Astrocyte of the spinal cord (primary cell): Measurements from ENCODE around the gene BBX.

Source experiments
- DNase-seq: peaks from one replicate; pipeline ENCODE4 v3.0.0; 2011; ENCODE audit warnings: low read depth, low spot score
- H3K4me3 ChIP-seq: 2 replicates; pipeline ENCODE4 v1.5.1; 2011; ENCODE audit warnings: low read depth, mild to moderate bottlenecking, low read length, moderate library complexity
- in situ Hi-C: cut with HindIII; loops from 2 replicates; pipeline ENCODE4 v1.10.0; 2017; ENCODE audit warnings: low sequenced_read_pairs
- TF ChIP-seq, protein P1 (sequence below): IDR thresholded peaks from 2 replicates; pipeline ENCODE4 v1.5.1; 2012; ENCODE audit warnings: low read depth, mild to moderate bottlenecking, low read length, inconsistent platforms

BBX gene

DNA sequence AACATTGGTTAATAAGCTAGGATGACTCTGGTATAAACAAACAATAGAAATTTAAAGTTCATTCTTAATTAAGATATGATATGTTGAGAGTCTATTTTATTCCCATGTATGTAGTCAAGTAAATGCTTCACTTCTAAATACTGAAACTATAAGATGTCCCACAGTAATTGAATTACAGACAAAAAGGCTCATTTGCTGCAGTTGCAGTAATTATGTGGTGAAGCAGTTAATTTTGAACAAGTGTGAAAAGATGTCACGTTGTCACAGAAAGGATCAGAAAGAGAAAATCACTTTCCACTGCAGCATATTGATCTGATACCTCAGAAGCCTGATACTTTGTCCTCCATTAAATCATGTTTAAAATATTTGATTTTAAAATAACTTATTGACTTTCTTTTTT, 159.8 kb downstream of the BBX start:
- TF ChIP-seq, protein P1, sequence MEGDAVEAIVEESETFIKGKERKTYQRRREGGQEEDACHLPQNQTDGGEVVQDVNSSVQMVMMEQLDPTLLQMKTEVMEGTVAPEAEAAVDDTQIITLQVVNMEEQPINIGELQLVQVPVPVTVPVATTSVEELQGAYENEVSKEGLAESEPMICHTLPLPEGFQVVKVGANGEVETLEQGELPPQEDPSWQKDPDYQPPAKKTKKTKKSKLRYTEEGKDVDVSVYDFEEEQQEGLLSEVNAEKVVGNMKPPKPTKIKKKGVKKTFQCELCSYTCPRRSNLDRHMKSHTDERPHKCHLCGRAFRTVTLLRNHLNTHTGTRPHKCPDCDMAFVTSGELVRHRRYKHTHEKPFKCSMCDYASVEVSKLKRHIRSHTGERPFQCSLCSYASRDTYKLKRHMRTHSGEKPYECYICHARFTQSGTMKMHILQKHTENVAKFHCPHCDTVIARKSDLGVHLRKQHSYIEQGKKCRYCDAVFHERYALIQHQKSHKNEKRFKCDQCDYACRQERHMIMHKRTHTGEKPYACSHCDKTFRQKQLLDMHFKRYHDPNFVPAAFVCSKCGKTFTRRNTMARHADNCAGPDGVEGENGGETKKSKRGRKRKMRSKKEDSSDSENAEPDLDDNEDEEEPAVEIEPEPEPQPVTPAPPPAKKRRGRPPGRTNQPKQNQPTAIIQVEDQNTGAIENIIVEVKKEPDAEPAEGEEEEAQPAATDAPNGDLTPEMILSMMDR, result no peak
- in situ Hi-C loops, result no loop called here

DNA sequence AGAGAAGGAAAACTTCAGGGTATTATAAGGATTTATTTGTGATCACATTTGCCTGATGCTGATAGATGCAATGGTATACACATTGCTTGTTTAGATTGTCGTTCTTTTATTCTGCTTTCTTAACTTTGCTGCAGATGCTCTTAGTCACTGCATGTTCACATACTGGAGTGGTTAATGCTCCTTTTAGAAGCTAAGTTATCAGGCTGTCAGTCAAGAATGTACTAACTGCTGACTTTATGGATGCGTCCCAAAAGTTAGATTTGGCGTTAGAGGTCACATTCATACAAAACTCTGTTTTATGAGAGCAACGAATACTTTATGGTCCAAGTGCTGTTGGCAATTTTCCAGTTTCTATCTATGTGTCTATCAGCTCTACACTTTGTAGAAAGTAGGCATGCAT, 160.7 kb downstream of the BBX start:
- in situ Hi-C loops, result no loop called here
- TF ChIP-seq, protein P1, result no peak
- peak; percentile 44 for DNase-seq
- no peak overlapping the region for H3K4me3 ChIP-seq

More for the DNA sequence above, 159.8 kb downstream of the BBX start:
- no peak overlapping the region for H3K4me3 ChIP-seq
- no peak for DNase-seq

DNA sequence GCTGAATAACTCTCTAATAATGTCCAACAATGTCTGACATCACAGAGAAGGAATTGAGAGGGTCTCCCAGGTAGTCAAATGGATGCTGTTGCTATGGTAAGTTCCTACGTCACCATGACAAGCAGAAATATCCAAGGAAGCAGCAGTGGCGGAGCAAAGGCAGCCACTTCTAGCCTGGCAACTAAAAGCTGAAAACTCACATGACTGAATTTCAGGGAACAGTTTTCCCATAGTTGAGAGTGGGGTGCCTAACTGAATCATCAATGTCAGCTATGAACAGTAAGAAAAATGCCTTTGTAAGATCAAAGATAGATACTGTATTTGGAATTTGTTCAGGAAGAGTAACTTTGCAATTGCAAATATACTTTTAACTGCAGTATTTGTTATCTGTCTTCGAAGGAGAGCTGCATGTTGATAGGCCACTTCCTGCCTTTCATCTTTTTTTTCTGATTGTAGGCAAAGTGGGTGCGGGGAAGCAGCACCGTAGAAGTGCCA, 161.7 kb downstream of the BBX start:
- peak; percentile 18 for DNase-seq
- TF ChIP-seq, protein P1, result no peak
- no peak overlapping the region for H3K4me3 ChIP-seq
- in situ Hi-C loops, result no loop called here

DNA sequence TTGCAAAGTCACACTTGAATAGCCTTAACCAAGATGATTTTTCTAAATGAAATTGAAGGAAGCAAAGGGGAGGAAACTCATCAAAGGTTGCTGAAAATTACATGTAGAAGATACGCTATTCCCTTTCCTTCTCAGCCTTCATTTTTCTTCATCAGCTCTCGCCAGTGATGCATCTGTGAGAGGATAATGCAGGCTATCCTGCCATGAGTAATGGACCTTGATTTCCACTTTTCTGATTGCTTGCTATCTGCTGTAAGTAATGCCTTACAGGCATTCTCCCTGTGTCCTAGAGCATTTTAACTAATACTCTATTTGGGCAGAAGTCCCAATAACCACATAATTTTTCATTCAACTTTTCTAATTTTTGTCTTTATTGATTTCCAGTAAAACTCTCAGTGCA, 162.6 kb downstream of the BBX start:
- no peak for DNase-seq
- in situ Hi-C loops, result no loop called here
- H3K4me3 ChIP-seq, result no peak overlapping the region
- TF ChIP-seq, protein P1, result no peak

DNA sequence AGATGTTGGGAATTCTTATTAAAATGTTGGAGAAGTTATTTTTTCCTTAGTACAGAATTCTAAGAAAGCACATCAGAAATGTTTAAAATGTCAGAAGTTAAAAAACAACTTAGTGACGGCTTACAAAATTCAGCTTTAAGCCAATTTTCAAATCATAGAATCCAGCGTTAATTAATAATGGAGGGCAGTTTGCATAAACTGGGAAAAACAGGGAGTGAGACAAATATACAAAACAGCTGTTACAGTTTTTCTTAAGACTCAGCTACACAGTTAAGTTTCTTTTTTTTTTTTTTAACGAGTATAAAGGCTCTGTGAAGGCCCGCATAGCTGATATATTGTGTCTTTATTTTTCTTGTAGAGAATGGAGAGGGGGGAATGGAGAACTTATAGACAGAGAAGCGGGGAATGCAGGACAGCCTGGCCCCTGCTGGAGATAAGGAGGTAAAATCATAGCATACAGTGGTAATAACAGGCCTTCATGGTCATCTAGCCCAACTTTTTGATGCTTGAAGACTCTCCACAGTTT, 164.4 kb downstream of the BBX start:
- no peak overlapping the region for H3K4me3 ChIP-seq
- TF ChIP-seq, protein P1, result no peak
- in situ Hi-C loops, result no loop called here
- no peak for DNase-seq

DNA sequence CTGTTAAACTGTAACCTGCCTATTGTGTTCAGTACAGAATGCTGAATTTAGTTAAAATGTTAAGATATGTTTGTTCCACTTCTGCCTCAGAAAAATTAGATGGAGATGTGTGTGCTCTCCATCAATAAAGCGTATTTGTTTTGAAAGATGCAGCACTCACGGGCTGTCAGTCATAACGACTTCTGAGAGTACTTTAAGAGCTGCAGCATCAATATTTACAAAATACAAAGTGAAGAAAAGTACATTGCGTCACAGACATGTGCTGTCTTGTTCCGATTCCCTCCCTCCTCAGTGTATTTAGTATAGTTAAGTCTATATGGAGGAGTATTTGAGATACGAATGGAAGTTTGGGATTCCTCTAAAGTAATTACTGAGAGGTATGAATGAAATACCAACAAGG, 166.6 kb downstream of the BBX start:
- TF ChIP-seq, protein P1, result no peak
- no peak overlapping the region for H3K4me3 ChIP-seq
- in situ Hi-C loops, result no loop called here
- DNase-seq, result no peak
